GM10266 (cell line): ENCODE data around the gene DAPK1.

ENCODE experiments used
- DNase-seq: peaks from one replicate; pipeline ENCODE4 v3.0.0; 2012; ENCODE audit errors: extremely low spot score
- CTCF ChIP-seq: IDR thresholded peaks from 2 replicates; pipeline ENCODE4 v1.5.1; 2012; ENCODE audit warnings: mild to moderate bottlenecking, low read depth; ENCODE audit not compliant: control insufficient read depth, insufficient read depth; ENCODE audit errors: missing control alignments

Gene DAPK1

GRCh38 chr9:87653941-87654340, 156.3 kb downstream of the DAPK1 start:
- DNase-seq: no peak
- TF ChIP-seq CTCF: no peak

GRCh38 chr9:87655731-87656130, 158.1 kb downstream of the DAPK1 start:
- DNase-seq: no peak
- no peak for TF ChIP-seq CTCF

GRCh38 chr9:87656485-87656884, 158.8 kb downstream of the DAPK1 start:
- no peak for TF ChIP-seq CTCF

GRCh38 chr9:87657190-87657589, 159.5 kb downstream of the DAPK1 start:
- TF ChIP-seq CTCF: no peak
- no peak for DNase-seq

More at GRCh38 chr9:87656485-87656884, 158.8 kb downstream of the DAPK1 start:
- DNase-seq: no peak

GRCh38 chr9:87657893-87658292, 160.2 kb downstream of the DAPK1 start:
- no peak for TF ChIP-seq CTCF
- DNase-seq: no peak

- no peak for TF ChIP-seq CTCF
- no peak for DNase-seq
These were observed 160.8 kb downstream of the DAPK1 start for GRCh38 chr9:87658511-87658910.

GRCh38 chr9:87659534-87660419, 162.1 kb downstream of the DAPK1 start:
- no peak for TF ChIP-seq CTCF
- no peak for DNase-seq
